AG04450 (cell line): ENCODE measurements around the gene EXOC6B. TPM values are rescaled to one million over a fixed set of nuclear protein-coding genes. Genes with fewer than 3 reads are reported as not detected.
"Not testable (repeated sequence)": the region's sequence is repeated elsewhere in the genome, so short reads cannot be mapped to it uniquely, and the experiment has no call there.

ENCODE experiments used
- CTCF ChIA-PET: fragments of 300-600, 350-600 bp; formaldehyde crosslinking; extraction: SDS; loops from one replicate; lab custom pipeline; 2022; ENCODE audit warnings: antibody characterized with exemption, inconsistent platforms; lab: Charles Lee
- POLR2A ChIA-PET: fragments of 350-600 bp; formaldehyde crosslinking; extraction: SDS; loops from one replicate; lab custom pipeline; 2021; ENCODE audit warnings: antibody characterized with exemption, inconsistent platforms; lab: Yijun Ruan, JAX
- DNase-seq: peaks from one replicate; pipeline ENCODE4 v3.0.0-alpha.2; 2011; ENCODE audit warnings: low read depth, low spot score
- H3K27ac ChIP-seq: one replicate; pipeline ENCODE4 v1.5.1; 2012; ENCODE audit warnings: low read depth, low read length, control low read depth
- H3K27me3 ChIP-seq: one replicate; pipeline ENCODE4 v1.6.0; 2012; ENCODE audit warnings: low read length; ENCODE audit not compliant: control insufficient read depth, insufficient read depth
- H3K4me3 ChIP-seq: 2 replicates; pipeline ENCODE4 v1.5.1; 2011; ENCODE audit warnings: mild to moderate bottlenecking, low read depth, low read length, control low read depth
- H3K9me3 ChIP-seq: 2 replicates; pipeline ENCODE4 v1.5.1; 2012; ENCODE audit warnings: low read length; ENCODE audit not compliant: control insufficient read depth, insufficient read depth
- CTCF ChIP-seq: IDR thresholded peaks from 2 replicates; pipeline ENCODE4 v1.5.1; 2011; ENCODE audit warnings: low read depth, low read length, control low read depth, inconsistent platforms
- polyA plus RNA-seq: library from polyadenylated mRNA; depleted of rRNA; stranded (reverse); fragments of >200 nt; gene quantifications from 2 replicates; pipeline ENCODE4 v1.2.3, GENCODE V29; 2011

EXOC6B gene
- polyA plus RNA-seq, 1 experiment: 28.7 TPM

- H3K27me3 ChIP-seq: no peaks in the 10 kb centered on the region
- H3K9me3 ChIP-seq: no peaks in the 10 kb centered on the region
- POLR2A ChIA-PET: no interaction called here
- no peak for TF ChIP-seq CTCF
- H3K4me3 ChIP-seq: no peak overlapping the region
- peak; percentile 34 for DNase-seq
- H3K27ac ChIP-seq: no peak overlapping the region
- CTCF ChIA-PET: interaction anchor here (1.4 to 2.1 kb wide), 3 partner anchors 18 to 411 kb away, joined by 4 to 8 read pairs (median 5); no protein-coding TSS in a partner anchor
These were observed 264.1 kb downstream of the EXOC6B start for GRCh38 chr2:72561621-72562318.

GRCh38 chr2:72555943-72556342 lies 269.9 kb downstream of the EXOC6B start:
- DNase-seq: no peak
- CTCF ChIA-PET: no interaction called here
- POLR2A ChIA-PET: no interaction called here
- no peaks in the 10 kb centered on the region for H3K9me3 ChIP-seq
- H3K27ac ChIP-seq: no peak overlapping the region
- H3K27me3 ChIP-seq: no peaks in the 10 kb centered on the region
- no peak overlapping the region for H3K4me3 ChIP-seq
- TF ChIP-seq CTCF: no peak

GRCh38 chr2:72555363-72555762 lies 270.5 kb downstream of the EXOC6B start:
- H3K9me3 ChIP-seq, POLR2A ChIA-PET, H3K27ac ChIP-seq, DNase-seq, CTCF ChIA-PET, H3K4me3 ChIP-seq, H3K27me3 ChIP-seq: not testable (repeated sequence)

GRCh38 chr2:72554910-72555309 lies 270.9 kb downstream of the EXOC6B start:
- DNase-seq, H3K4me3 ChIP-seq, H3K9me3 ChIP-seq, H3K27me3 ChIP-seq, POLR2A ChIA-PET, H3K27ac ChIP-seq, CTCF ChIA-PET: not testable (repeated sequence)

GRCh38 chr2:72554381-72554780 lies 271.5 kb downstream of the EXOC6B start:
- H3K27ac ChIP-seq: no peak overlapping the region
- POLR2A ChIA-PET: no interaction called here
- no peak overlapping the region for H3K4me3 ChIP-seq
- CTCF ChIA-PET: interaction anchor here (0.9 to 1.7 kb wide), 4 partner anchors 26 to 404 kb away, joined by 3 to 4 read pairs (median 4); no protein-coding TSS in a partner anchor
- no peak for TF ChIP-seq CTCF
- DNase-seq: no peak
- H3K27me3 ChIP-seq: no peaks in the 10 kb centered on the region
- H3K9me3 ChIP-seq: no peaks in the 10 kb centered on the region

GRCh38 chr2:72548081-72548764 lies 277.6 kb downstream of the EXOC6B start:
- Histone ChIP-seq H3K27ac (no peak overlapping the region), H3K9me3 (no peaks in the 10 kb centered on the region), H3K27me3 (no peaks in the 10 kb centered on the region), H3K4me3 (no peak overlapping the region)
- DNase-seq: no peak
- TF ChIP-seq CTCF: no peak
- ChIA-PET CTCF (interaction anchor here (0.6 kb wide), 1 partner anchor 1454 kb away, joined by 4 read pairs; no protein-coding TSS in a partner anchor), POLR2A (no interaction called here)
